K562 (cell line): Measurements from ENCODE around the gene SHC1. TPM values are rescaled to one million over a fixed set of nuclear protein-coding genes. Genes with fewer than 3 reads are reported as not detected.

Experiments used
- ATAC-seq: fragments of 200-7000 bp; cut with Tn5 transposase; 3 replicates; pipeline ENCODE4 v1.9.1; 2020; ENCODE audit warnings: moderate library complexity
- BruUV-seq: library from RNA; stranded (reverse); fragments of 400-500 nt; replicated peaks from 2 replicates; lab custom pipeline; 2021; lab: Mats Ljungman, UMichigan
- CTCF ChIA-PET: fragments of 300-600 bp; formaldehyde crosslinking; extraction: SDS; loops from one replicate; lab custom pipeline; 2021; ENCODE audit warnings: low intra/inter-chr PET ratio; lab: Yijun Ruan, JAX
- POLR2A ChIA-PET: fragments of 300-600, 350-650 bp; sonication (Branson Sonifier 250); formaldehyde crosslinking; extraction: SDS; loops from one replicate; lab custom pipeline; 2021; ENCODE audit warnings: antibody characterized with exemption, inconsistent platforms; lab: Yijun Ruan, JAX
- DNase-seq, 4 experiments: peaks; one replicate each; pipeline versions ENCODE4 v3.0.0 to v3.0.0-alpha.2; 2011 to 2018; ENCODE audit warnings: low spot score in 3 of 4, mixed read lengths in 3 of 4; ENCODE audit errors: extremely low read depth in 1 of 4
- FAIRE-seq: peaks from 2 replicates; lab custom pipeline; 2011; peaks lifted over from hg19 to GRCh38; lab: Jason Lieb, UNC
- H2AFZ ChIP-seq: 2 replicates; pipeline ENCODE4 v1.6.0; 2011; ENCODE audit warnings: low read depth, low read length, control low read depth, inconsistent platforms
- H3K27ac ChIP-seq: fragments of 200-600 bp; 3 replicates; pipeline ENCODE4 v1.8.0; 2011; ENCODE audit warnings: low read depth, mild to moderate bottlenecking, control low read depth, inconsistent platforms, low read length, moderate library complexity, mixed read lengths; ENCODE audit errors: extremely low read depth
- H3K27me3 ChIP-seq, 2 experiments: fragments of 300-600 bp in 1 of 2; 2 replicates in 1 of 2; 3 replicates in 1 of 2; pipeline versions ENCODE4 v1.6.0 to v1.8.0; 2011; ENCODE audit warnings: inconsistent platforms in 2 of 2, low read length in 2 of 2, mild to moderate bottlenecking in 1 of 2, mixed read lengths in 1 of 2, moderate library complexity in 1 of 2; ENCODE audit not compliant: control insufficient read depth in 2 of 2, insufficient read depth in 2 of 2
- H3K36me3 ChIP-seq: fragments of 300-600 bp; 3 replicates; pipeline ENCODE4 v1.8.0; 2011; ENCODE audit warnings: mild to moderate bottlenecking, low read length, inconsistent platforms; ENCODE audit not compliant: control insufficient read depth, insufficient read depth
- H3K4me1 ChIP-seq, 2 experiments: fragments of 200-600 bp in 1 of 2; replicated peaks in 1 of 2; 2 replicates in 1 of 2; 3 replicates in 1 of 2; pipeline versions ENCODE4 v1.5.1 to v1.8.0; 2011; ENCODE audit warnings: inconsistent platforms in 2 of 2, low read length in 2 of 2, mild to moderate bottlenecking in 1 of 2, mixed read lengths in 1 of 2, moderate library complexity in 1 of 2; ENCODE audit not compliant: control insufficient read depth in 2 of 2, insufficient read depth in 2 of 2
- H3K4me2 ChIP-seq: 2 replicates; pipeline ENCODE4 v1.6.1; 2011; ENCODE audit warnings: low read length, control low read depth, inconsistent platforms, mixed read lengths; ENCODE audit not compliant: insufficient read depth
- H3K4me3 ChIP-seq: fragments of 200-600 bp; sonication (generic), shearing (Covaris generic); 2 replicates; pipeline ENCODE4 v1.5.1; 2016; ENCODE audit warnings: control low read depth, inconsistent platforms
- H3K79me2 ChIP-seq: fragments of 200-600 bp; 3 replicates; pipeline ENCODE4 v1.8.0; 2011; ENCODE audit warnings: low read length, inconsistent platforms; ENCODE audit not compliant: control insufficient read depth, insufficient read depth
- H3K9ac ChIP-seq, 2 experiments: 2 replicates each; pipeline versions ENCODE4 v1.6.0 to v1.6.1; 2011; ENCODE audit warnings: low read depth in 2 of 2, low read length in 2 of 2, control low read depth in 1 of 2, inconsistent platforms in 1 of 2, mild to moderate bottlenecking in 1 of 2, mixed read lengths in 1 of 2; ENCODE audit not compliant: insufficient read depth in 1 of 2
- H3K9me1 ChIP-seq: one replicate; pipeline ENCODE4 v1.6.0; 2011; ENCODE audit warnings: inconsistent platforms, mild to moderate bottlenecking, low read length, moderate library complexity; ENCODE audit not compliant: control insufficient read depth, insufficient read depth
- H3K9me3 ChIP-seq: replicated peaks from 2 replicates; pipeline ENCODE4 v1.5.1; 2011; ENCODE audit warnings: low read depth, low read length, inconsistent platforms; ENCODE audit not compliant: control insufficient read depth, insufficient read depth
- H4K20me1 ChIP-seq: replicated peaks from 2 replicates; pipeline ENCODE4 v1.6.1; 2011; ENCODE audit warnings: low read length, inconsistent platforms, mixed read lengths; ENCODE audit not compliant: control insufficient read depth, insufficient read depth
- ATF7 ChIP-seq: fragments of 450-650 bp; IDR thresholded peaks from 2 replicates; pipeline ENCODE4 v1.7.1; 2014; ENCODE audit warnings: mild to moderate bottlenecking, moderate library complexity
- BCOR ChIP-seq: fragments of 450-650 bp; IDR thresholded peaks from 2 replicates; pipeline ENCODE4 v1.6.1; 2016
- E2F6 ChIP-seq, 2 experiments: IDR thresholded peaks; 2 replicates each; pipeline ENCODE4 v1.6.1; 2011; ENCODE audit warnings: borderline replicate concordance in 1 of 2, control low read depth in 1 of 2, low read depth in 1 of 2, low read length in 1 of 2, mild to moderate bottlenecking in 1 of 2, mixed read lengths in 1 of 2, moderate library complexity in 1 of 2; ENCODE audit not compliant: insufficient read depth in 1 of 2, insufficient read length in 1 of 2, poor library complexity in 1 of 2, severe bottlenecking in 1 of 2; ENCODE audit errors: extremely low read depth in 1 of 2
- EGR1 ChIP-seq: fragments of 450-650 bp; conservative IDR thresholded peaks from 2 replicates; pipeline ENCODE4 v1.6.1; 2017; ENCODE audit warnings: mild to moderate bottlenecking
- GABPB1 ChIP-seq: sonication (generic); formaldehyde crosslinking; IDR thresholded peaks from 2 replicates; pipeline ENCODE4 v1.8.0; 2022; ENCODE audit warnings: mild to moderate bottlenecking, missing genetic modification reagents
- HDAC1 ChIP-seq, 2 experiments: fragments of 450-650 bp; IDR thresholded peaks; 2 replicates each; pipeline ENCODE4 v1.6.1; 2016 to 2017; ENCODE audit warnings: inconsistent platforms in 1 of 2, mild to moderate bottlenecking in 1 of 2, moderate library complexity in 1 of 2
- KDM4B ChIP-seq, 2 experiments: fragments of 450-650 bp in 1 of 2; sonication (generic) in 1 of 2; IDR thresholded peaks; 2 replicates each; pipeline ENCODE4 v1.6.1; 2016 to 2017; ENCODE audit warnings: borderline replicate concordance in 2 of 2, antibody characterized with exemption in 1 of 2, low read depth in 1 of 2, mild to moderate bottlenecking in 1 of 2
- MYNN ChIP-seq, 2 experiments: sonication (generic); formaldehyde crosslinking in 1 of 2; IDR thresholded peaks; 2 replicates each; pipeline versions ENCODE4 v1.5.0 to v1.6.1; 2016 to 2020; ENCODE audit warnings: antibody characterized with exemption in 1 of 2, missing genetic modification reagents in 1 of 2
- NR2C2 ChIP-seq, 2 experiments: fragments of 200-800 bp in 1 of 2; sonication (Bioruptor generic) in 1 of 2; sonication (generic) in 1 of 2; formaldehyde crosslinking in 1 of 2; IDR thresholded peaks; 2 replicates each; pipeline versions ENCODE4 v1.6.1 to v1.8.0; 2016 to 2022; ENCODE audit warnings: mild to moderate bottlenecking in 1 of 2, missing compliant biosample characterization in 1 of 2, missing genetic modification characterization in 1 of 2, missing genetic modification reagents in 1 of 2
- PHTF2 ChIP-seq: fragments of 250-450 bp; sonication (Bioruptor Pico); IDR thresholded peaks from 2 replicates; pipeline ENCODE4 v1.5.0; 2021; ENCODE audit warnings: mild to moderate bottlenecking
- POLR2G ChIP-seq: fragments of 200-400 bp; formaldehyde crosslinking; IDR thresholded peaks from 2 replicates; pipeline ENCODE4 v1.6.1; 2017; ENCODE audit warnings: low read depth, mild to moderate bottlenecking, antibody characterized with exemption, low read length, moderate library complexity
- RHOXF2B ChIP-seq: fragments of 250-450 bp; sonication (Bioruptor Pico); conservative IDR thresholded peaks from 2 replicates; pipeline ENCODE4 v1.5.1; 2021
- RNF219 ChIP-seq: fragments of 250-450 bp; sonication (Bioruptor Pico); IDR thresholded peaks from 2 replicates; pipeline ENCODE4 v1.5.0; 2022; ENCODE audit warnings: mild to moderate bottlenecking
- SRSF3 ChIP-seq: fragments of 200-400 bp; formaldehyde crosslinking; IDR thresholded peaks from 2 replicates; pipeline ENCODE4 v1.6.1; 2016; ENCODE audit warnings: mild to moderate bottlenecking, low read length, moderate library complexity; ENCODE audit not compliant: insufficient read depth
- TEAD1 ChIP-seq, 2 experiments: fragments of 450-650 bp in 1 of 2; sonication (generic) in 1 of 2; formaldehyde crosslinking; IDR thresholded peaks; 2 replicates each; pipeline versions ENCODE4 v1.4.0 to v1.8.0; 2020 to 2022; ENCODE audit warnings: mild to moderate bottlenecking in 2 of 2, missing genetic modification reagents in 1 of 2
- ZNF175 ChIP-seq: fragments of 200-800 bp; sonication (Bioruptor generic); IDR thresholded peaks from 2 replicates; pipeline ENCODE4 v1.6.1; 2016; ENCODE audit warnings: low read depth, mild to moderate bottlenecking, missing genetic modification characterization, missing compliant biosample characterization
- ZNF354B ChIP-seq: fragments of 250-450 bp; sonication (Bioruptor Pico); IDR thresholded peaks from 2 replicates; pipeline ENCODE4 v1.4.0; 2020
- ZNF445 ChIP-seq: fragments of 250-450 bp; sonication (Bioruptor Pico); IDR thresholded peaks from 2 replicates; pipeline ENCODE4 v1.4.0; 2020; ENCODE audit warnings: low read depth, mild to moderate bottlenecking, moderate library complexity
- ZNF696 ChIP-seq: fragments of 250-450 bp; sonication (Bioruptor Pico); conservative IDR thresholded peaks from 2 replicates; pipeline ENCODE4 v1.4.0; 2020; ENCODE audit warnings: mild to moderate bottlenecking, moderate library complexity
- ZNF717 ChIP-seq: fragments of 250-450 bp; sonication (Bioruptor Pico); IDR thresholded peaks from 2 replicates; pipeline ENCODE4 v1.5.0; 2021
- WGBS: fragments of 100-300 bp; shearing (Covaris generic); methylation state at CpG from one replicate; pipeline ENCODE4 v1.1.6; 2016; ENCODE audit warnings: low coverage, mixed read lengths; ENCODE audit not compliant: insufficient coverage; ENCODE audit errors: missing lambda C conversion rate; 5-methylcytosine and 5-hydroxymethylcytosine counted together
- in situ Hi-C: fragments of 300-500 bp; cut with MboI; formaldehyde crosslinking; loops from 4 replicates; pipeline ENCODE4 v1.15.0; 2018; ENCODE audit warnings: inconsistent platforms, mixed read lengths
- intact Hi-C: fragments of 100-400 bp; cut with micrococcal nuclease; formaldehyde crosslinking; loops from 2 replicates; pipeline ENCODE4 v1.14.2; 2022
- polyA plus RNA-seq, 8 experiments: library from polyadenylated mRNA; depleted of rRNA in 4 of 8; stranded (reverse) in 5 of 8; unstranded in 3 of 8; fragments of >200 nt; fragmentation: Nextera tagmentation in 2 of 8; fragmentation: Illumina TruSeq in 1 of 8; extraction: Ambion mirVana in 2 of 8; extraction: Trizol in 1 of 8; gene quantifications; 2 replicates each; pipeline versions ENCODE4 v1.2.1 to v1.2.3, GENCODE V29; 2011 to 2014; ENCODE audit warnings: inconsistent platforms in 1 of 8, missing spikeins in 1 of 8
- total RNA-seq, 7 experiments: library from RNA; depleted of rRNA in 6 of 7; stranded (reverse); fragments of >200 nt in 6 of 7; fragmentation: Illumina TruSeq in 2 of 7; extraction: Trizol in 2 of 7; gene quantifications; 2 replicates each; pipeline versions ENCODE4 v1.2.1 to v1.2.3, GENCODE V29; 2011 to 2021; ENCODE audit warnings: low replicate concordance in 1 of 7

The SHC1 gene
- total and polyA plus RNA-seq, 9 of the 15 experiments (the other 6 are each of a cell fraction or from before 2014, with no cell fraction given), result 4.1 to 113 (median 51.9) TPM

- CTCF ChIA-PET, result interaction anchor here (0.9 kb wide), 1 partner anchor 39 kb away, joined by 4 read pairs; the partner anchor contains the start of gene PBXIP1
- 10% methylated on average over 3 of the region's 3 CpGs for WGBS
- H3K9ac ChIP-seq, result peak overlapping the region; percentile 19 to 71; a peak in 3 of 4 replicates
- H3K9me1 ChIP-seq, result peaks cover 6% of the 10 kb centered on the region
- intact Hi-C loops, result loop anchor here (2.0 kb wide), 1 partner anchor 40 kb away; no protein-coding TSS in a partner anchor
- no peaks in the 10 kb centered on the region for H3K9me3 ChIP-seq
- no peak for FAIRE-seq
- POLR2A ChIA-PET, result interaction anchor here (0.6 to 8.2 kb wide), 12 partner anchors 10 to 838 kb away, joined by 3 to 80 read pairs (median 6); partner anchors contain the start of genes ADAM15, CKS1B, FLAD1 and PBXIP1
- peaks cover 20% of the 10 kb centered on the region; the same call in 2 of the 3 replicates for H3K36me3 ChIP-seq
- H3K4me1 ChIP-seq, result peaks cover 43 to 48% of the 10 kb centered on the region in 2 experiments
- peak overlapping the region; percentile 73 for H3K27ac ChIP-seq
- H3K79me2 ChIP-seq, result peaks cover 2% of the 10 kb centered on the region; the same call in 2 of the 3 replicates
- peak in 1 of 4 experiments; percentile 45 for DNase-seq
- peak overlapping the region; percentile 47; the same call in 1 of the 2 replicates for H3K4me2 ChIP-seq
- H3K27me3 ChIP-seq, result no peaks in the 10 kb centered on the region
- ATAC-seq, result peak; percentile 5; the same call in 2 of the 3 replicates
- H2AFZ ChIP-seq, result peak overlapping the region; percentile 47
- BruUV-seq, result no TSS peak
- no peak overlapping the region for H3K4me3 ChIP-seq
- in situ Hi-C loops, result no loop called here
- H4K20me1 ChIP-seq, result no peaks in the 10 kb centered on the region
- TF ChIP-seq ZNF175 (no peak), RHOXF2B (CRISPR knock-in tag) (no peak), POLR2G (no peak), PHTF2 (CRISPR knock-in tag) (no peak), ZNF354B (CRISPR knock-in tag) (no peak), ZNF696 (CRISPR knock-in tag) (no peak), ZNF717 (CRISPR knock-in tag) (no peak), TEAD1 (CRISPR knock-in tag; IDR thresholded peaks at IDR 0.05) (no peak), ZNF445 (CRISPR knock-in tag) (no peak), RNF219 (CRISPR knock-in tag) (no peak), EGR1 (no peak), KDM4B (IDR thresholded peaks at IDR 0.05; ENCODE audit: borderline replicate concordance in 2 of 2, low read depth in 1 of 2) (no peak), BCOR (no peak), HDAC1 (IDR thresholded peaks at IDR 0.05) (0 out of 4 replicates have a peak, but pooled peaks of 1 of the 2 experiments have one; percentile 13), NR2C2 (CRISPR knock-in tag; IDR thresholded peaks at IDR 0.05) (no peak), NR2C2 (tag; IDR thresholded peaks at IDR 0.05) (no peak), E2F6 (IDR thresholded peaks at IDR 0.05; ENCODE audit: borderline replicate concordance in 1 of 2, extremely low read depth in 1 of 2, insufficient read depth in 1 of 2, insufficient read length in 1 of 2, low read depth in 1 of 2, low read length in 1 of 2, poor library complexity in 1 of 2, severe bottlenecking in 1 of 2) (no peak), SRSF3 (no peak), GABPB1 (CRISPR knock-in tag) (no peak), MYNN (IDR thresholded peaks at IDR 0.05) (no peak), MYNN (CRISPR knock-in tag; IDR thresholded peaks at IDR 0.05) (no peak), ATF7 (no peak)
Measured at GRCh38 chr1:154994591-154994990, 24.0 kb upstream of the SHC1 start.
